NCI-H2227 treated with DMSO at 0.1 percent for 48 hours (cell line): Measurements from ENCODE around the gene DPP10.
"Not testable (repeated sequence)": the region's sequence is repeated elsewhere in the genome, so short reads cannot be mapped to it uniquely, and the experiment has no call there.

Experiments
- DNase-seq: peaks from one replicate; lab custom pipeline; 2025; lab: John Stamatoyannopoulos, UW

Gene DPP10

DNA sequence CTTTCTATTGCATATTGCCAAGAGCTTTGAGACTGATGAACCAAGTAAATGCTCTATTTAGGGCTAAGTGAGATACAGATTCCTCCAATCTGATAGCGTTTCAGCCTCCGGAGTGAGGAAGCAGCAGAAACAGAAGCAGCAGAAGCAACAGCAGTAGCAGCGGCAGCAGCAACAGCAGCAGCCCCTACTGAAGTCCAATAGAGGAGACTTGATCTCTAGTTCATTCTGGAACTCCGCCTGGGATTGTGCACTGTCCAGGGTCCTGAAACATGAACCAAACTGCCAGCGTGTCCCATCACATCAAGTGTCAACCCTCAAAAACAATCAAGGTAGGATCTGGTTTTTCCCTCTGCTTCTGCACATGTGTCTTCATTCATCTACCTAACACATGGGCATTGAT, at the start of gene DPP10:
DPP10 (plus strand) TSS at position 132 of the 400 bp plus-strand sequence.
- DNase-seq: no peak

- no peak for DNase-seq
Measured at GRCh38 chr2:114400890-114401289, 41.6 kb upstream of the DPP10 start.

DNA sequence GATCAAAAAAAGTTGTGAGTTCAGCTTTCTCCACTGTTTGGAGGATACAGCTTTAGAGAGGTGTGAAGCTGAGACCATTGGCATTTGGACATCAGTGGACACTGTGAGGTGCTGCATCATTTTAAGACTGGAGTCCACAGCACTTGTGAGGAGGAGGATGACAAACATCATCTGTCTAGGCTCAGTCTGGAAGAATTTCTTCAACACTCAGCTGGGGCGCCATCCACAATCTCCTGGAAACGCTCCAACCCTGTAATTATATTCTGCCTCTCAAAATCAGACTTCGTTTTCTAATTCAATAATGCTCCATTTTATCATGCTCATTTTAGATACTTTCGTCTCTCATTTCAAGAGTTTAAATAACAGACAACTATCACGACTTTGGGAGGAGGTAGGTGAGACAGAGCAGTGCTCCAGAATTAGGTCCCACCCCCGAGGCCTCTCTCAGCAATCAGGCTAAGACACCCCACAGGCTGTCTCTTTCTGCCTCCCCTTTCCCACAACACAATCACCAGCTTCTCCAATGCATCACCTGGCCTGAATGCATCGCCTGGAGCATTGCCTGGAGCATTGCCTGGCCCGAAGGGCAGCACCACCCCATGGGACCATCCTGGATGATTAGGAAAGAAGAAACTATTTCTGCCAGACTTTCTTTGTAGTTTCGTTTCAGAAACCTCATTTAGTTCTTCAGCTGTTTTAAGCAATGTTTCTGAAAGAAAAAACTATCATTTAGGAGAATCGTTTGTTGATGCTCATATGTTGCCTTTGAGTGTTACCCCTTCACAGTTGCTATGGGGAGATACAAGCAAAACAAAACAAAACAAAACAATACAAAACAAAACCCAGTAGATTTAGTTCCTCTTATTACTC, 37.0 kb upstream of the DPP10 start:
- no peak for DNase-seq

DNA sequence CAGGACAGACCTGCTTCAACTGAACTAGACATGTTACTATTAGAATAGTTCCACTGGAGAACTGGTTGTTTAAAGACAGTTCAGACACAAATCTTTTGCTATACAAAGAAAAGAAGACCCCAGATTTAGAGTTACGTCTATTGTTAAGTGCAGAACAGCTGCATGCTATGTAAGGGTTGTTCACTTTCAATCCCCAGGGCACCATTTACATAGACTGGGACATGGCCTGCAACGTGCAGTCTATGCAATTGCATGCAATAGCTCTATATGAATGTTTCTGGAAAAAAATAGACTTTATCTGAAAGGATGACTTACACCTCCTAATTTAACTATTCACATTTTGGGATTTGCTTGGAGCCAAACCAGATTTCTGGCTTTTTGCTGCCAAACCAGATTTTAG, 36.1 kb upstream of the DPP10 start:
- DNase-seq: no peak

- not testable (repeated sequence) for DNase-seq
Measured at GRCh38 chr2:114407353-114407752, 35.1 kb upstream of the DPP10 start.

GRCh38 chr2:114421781-114422180, 20.7 kb upstream of the DPP10 start:
- no peak for DNase-seq

DNA sequence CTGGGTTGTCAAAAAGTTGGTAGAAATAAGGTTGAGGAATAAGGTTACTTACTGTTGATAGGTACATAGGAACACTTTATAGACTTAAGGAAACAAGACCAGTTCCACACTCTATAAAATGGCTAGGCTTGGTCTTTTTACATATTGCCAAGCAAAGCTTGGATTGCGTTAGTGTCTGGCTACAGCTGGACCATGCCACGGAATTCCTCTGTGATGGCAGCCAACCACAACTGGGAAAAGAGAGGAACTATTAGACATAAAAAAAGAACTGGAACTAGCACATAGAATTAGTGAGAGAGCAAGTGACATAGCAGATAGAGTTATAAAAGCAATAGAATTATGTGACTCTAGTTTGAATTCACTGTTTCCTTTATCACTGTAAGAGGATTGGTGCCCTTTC, 17.7 kb upstream of the DPP10 start:
- DNase-seq: no peak

- no peak for DNase-seq
Measured at GRCh38 chr2:114426756-114427155, 15.7 kb upstream of the DPP10 start.

GRCh38 chr2:114436329-114436728, 6.1 kb upstream of the DPP10 start:
- no peak for DNase-seq

GRCh38 chr2:114446571-114446970, 4.1 kb downstream of the DPP10 start:
- DNase-seq: no peak

- no peak for DNase-seq
Measured at GRCh38 chr2:114450639-114451038, 8.2 kb downstream of the DPP10 start.

DNA sequence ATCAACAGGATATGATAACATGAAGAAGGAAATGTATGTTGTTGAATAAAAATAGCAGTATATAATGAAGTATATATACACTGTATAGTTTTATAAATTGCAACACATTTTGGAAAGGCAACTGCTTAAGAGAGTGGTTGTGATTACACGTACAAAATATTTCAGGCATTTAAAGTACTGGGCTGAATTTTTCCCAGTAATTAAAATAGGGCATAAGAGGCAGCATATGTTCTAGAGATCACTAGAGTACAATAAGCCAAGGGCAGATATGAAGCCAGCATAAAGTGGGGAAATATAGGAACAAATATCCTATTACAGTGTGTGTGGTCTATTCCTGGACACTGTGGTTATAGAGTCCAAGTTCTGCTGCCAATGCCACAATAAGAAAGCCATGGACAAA, 14.1 kb downstream of the DPP10 start:
- DNase-seq: no peak

DNA sequence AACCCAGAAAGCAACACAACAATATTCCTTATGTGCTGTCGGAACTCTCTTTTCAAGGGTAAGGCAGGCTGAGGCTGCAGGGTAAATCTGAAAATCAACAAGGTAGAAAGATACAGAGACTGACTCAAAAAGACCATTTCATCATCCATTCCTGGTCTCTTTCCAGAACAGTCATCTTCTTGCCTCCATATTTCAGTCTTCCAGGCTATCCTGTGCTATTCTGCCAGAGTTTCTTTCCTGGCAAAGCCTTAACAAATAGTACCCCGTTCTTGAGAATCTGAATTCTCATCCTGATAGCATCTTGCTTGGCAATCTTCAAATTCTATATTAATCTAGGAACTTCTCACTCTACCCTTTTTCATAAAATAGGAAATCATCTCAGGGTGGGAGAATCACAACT, 15.5 kb downstream of the DPP10 start:
- no peak for DNase-seq

GRCh38 chr2:114461116-114461515, 18.7 kb downstream of the DPP10 start:
- DNase-seq: no peak

DNA sequence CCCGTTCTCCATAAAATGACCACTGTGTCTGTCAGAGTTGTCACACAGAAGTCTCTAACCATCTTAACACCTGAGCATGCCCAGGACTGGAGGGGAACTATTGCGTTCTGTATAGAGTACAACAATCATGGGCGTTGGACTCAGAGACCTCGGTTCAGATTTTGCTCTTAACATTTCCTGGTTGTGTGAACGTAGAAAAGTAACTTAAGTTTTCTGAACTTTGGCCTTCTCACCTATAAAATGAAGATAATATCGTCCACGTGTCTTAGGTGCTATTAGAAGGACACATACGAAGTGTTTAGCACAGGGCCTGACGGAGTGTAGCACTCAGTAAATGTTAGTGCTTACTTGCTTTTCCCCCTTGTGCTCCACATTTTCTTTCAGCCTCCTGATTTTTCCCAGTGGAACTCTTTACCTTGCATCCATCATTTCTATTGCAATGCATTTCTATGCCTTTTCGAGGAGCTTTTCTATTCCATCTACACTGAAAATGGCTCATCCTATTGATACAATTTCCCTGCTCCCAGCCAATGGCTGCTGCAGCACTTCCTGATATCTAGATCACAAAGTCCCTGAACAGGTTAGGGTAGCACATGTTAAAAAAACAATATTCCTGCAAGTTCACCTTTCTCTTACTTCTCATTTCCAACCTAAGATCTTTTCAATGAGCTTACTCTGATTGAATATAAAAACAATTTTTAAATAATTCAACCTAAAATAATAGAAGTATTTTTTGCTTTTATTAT, 22.7 kb downstream of the DPP10 start:
- no peak for DNase-seq

DNA sequence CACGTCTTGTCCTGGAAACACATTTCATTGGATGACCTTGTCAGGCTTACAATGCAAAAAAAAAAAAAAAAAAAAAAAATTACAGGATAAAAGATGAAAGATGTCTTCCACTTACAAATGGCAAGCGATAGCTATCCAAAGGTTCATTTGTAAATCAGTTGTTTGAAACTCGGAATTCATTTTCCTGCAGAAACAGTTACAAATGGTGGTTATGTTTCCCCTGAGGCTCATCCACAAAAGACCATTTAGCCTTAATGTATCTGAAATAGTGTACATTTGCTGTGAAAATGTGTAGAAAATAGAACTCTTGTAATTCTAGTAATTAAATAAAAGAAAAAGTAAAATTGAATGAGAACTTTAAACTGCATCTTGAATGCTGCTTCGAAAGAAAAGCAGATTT, 25.9 kb downstream of the DPP10 start:
- no peak for DNase-seq

DNA sequence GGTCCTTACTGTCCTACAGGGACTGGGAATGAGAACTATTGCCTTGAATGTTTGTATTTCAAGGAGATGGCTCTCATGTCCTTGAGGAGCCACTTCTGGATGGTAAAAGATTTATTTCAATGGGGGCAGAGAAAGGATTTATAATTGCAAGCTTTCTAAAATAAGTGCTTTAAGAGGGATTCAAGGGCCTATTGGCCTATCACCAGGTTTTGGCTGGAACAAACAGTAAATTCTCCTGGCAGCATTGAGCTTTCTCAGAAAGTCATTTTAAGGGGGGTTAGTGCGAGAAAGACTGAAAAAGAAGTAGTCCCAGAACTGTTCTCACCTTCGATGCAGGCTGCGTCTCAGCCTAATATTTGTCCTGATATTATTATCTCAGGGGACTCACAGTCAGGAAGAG, 29.8 kb downstream of the DPP10 start:
- DNase-seq: no peak

DNA sequence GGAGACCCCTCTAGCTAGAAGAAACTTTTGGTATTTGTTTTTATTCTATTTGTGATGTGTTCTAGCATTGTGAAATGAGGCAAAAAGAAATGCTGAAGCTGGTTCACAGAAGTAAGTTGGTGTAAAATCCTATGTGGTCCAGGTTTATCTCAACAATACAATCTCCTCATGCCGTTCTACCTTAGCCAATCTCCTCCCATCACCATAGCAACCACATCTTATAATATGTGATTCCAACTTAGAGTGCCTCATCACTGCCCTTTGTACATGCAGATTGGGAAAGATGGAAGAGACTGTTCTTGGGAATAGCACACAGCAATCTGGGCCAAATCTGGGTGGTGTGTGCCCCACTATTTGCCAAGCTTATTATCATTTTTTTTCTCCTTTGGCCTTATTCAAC, 30.3 kb downstream of the DPP10 start:
- no peak for DNase-seq

GRCh38 chr2:114488841-114489530, 46.5 kb downstream of the DPP10 start:
- no peak for DNase-seq

DNA sequence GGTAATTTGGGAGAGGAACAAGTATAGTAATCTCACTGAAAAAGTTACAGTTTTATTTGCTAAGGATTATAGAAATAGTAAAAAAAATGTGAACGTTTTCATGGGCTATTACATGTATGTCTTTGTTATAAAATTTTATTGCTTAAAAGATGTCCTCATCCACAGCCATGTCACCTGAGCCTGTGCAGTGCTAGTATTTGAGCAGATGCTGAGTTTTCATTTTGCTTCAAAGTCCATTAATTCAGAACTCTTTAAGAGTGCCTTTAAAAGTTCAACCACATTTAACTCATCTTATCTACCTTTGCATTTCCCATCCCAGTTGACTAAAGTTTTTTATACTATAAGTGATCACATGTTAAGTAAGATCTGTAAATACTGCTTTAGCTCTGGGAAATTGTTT, 52.6 kb downstream of the DPP10 start:
- DNase-seq: no peak

GRCh38 chr2:114496959-114497358, 54.5 kb downstream of the DPP10 start:
- DNase-seq: no peak

GRCh38 chr2:114499101-114499500, 56.7 kb downstream of the DPP10 start:
- DNase-seq: no peak

DNA sequence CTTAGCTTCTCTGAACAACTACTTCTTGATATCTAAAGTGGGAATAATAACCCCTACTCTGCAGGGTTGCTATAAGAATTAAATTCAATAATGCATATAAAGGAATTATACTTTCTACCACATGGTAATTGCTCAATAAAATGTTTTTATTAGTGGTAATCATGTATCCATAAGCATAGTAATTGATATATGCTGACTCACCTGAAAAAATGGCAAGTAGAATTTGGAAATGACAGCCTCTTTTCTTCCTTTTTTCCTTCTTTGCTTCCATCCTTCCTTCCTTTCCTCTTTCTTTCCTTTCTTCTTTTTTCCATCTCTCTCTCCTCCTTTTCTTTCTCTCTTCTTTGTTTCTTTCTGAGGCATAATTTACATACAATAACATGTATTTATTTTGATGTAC, 65.3 kb downstream of the DPP10 start:
- DNase-seq: no peak
